HT-29 (cell line): ENCODE results near the gene AFTPH. TPM values are rescaled to one million over a fixed set of nuclear protein-coding genes. Genes with fewer than 3 reads are reported as not detected.

Experiments
- DNase-seq: peaks from one replicate; pipeline ENCODE4 v3.0.0-alpha.2; 2015; ENCODE audit warnings: low spot score
- total RNA-seq: library from RNA; depleted of rRNA; stranded (reverse); fragments of >200 nt; shearing (Covaris generic); gene quantifications from 2 replicates; pipeline ENCODE4 v1.2.3, GENCODE V29; 2014

The AFTPH gene
- total RNA-seq, 1 experiment from 2014 or later = 22.2 TPM

GRCh38 chr2:64538764-64539433 lies 14.8 kb downstream of the AFTPH start:
- DNase-seq = no peak

GRCh38 chr2:64540615-64541014 lies 16.5 kb downstream of the AFTPH start:
- DNase-seq = no peak

GRCh38 chr2:64541547-64541946 lies 17.4 kb downstream of the AFTPH start:
- no peak for DNase-seq

GRCh38 chr2:64542071-64543007 lies 18.2 kb downstream of the AFTPH start:
- peak; percentile 20 for DNase-seq

- DNase-seq = no peak
Observed at GRCh38 chr2:64543008-64543697, 19.0 kb downstream of the AFTPH start.

- DNase-seq = no peak
Observed at GRCh38 chr2:64548761-64549160, 24.6 kb downstream of the AFTPH start.

- no peak for DNase-seq
Observed at GRCh38 chr2:64550042-64550441, 25.9 kb downstream of the AFTPH start.

GRCh38 chr2:64551851-64552250 lies 27.7 kb downstream of the AFTPH start:
- no peak for DNase-seq

- no peak for DNase-seq
Observed at GRCh38 chr2:64554117-64554516, 30.0 kb downstream of the AFTPH start.

- DNase-seq = no peak
Observed at GRCh38 chr2:64558445-64559081, 34.4 kb downstream of the AFTPH start.

- DNase-seq = peak; percentile 45
Observed at GRCh38 chr2:64562148-64562784, 38.1 kb downstream of the AFTPH start.

GRCh38 chr2:64563436-64563938 lies 39.4 kb downstream of the AFTPH start:
- no peak for DNase-seq

- no peak for DNase-seq
Observed at GRCh38 chr2:64565949-64566710, 42.0 kb downstream of the AFTPH start.

- no peak for DNase-seq
Observed at GRCh38 chr2:64567473-64567872, 43.3 kb downstream of the AFTPH start.

- DNase-seq = no peak
Observed at GRCh38 chr2:64568836-64569235, 44.7 kb downstream of the AFTPH start.

GRCh38 chr2:64574871-64575270 lies 50.7 kb downstream of the AFTPH start:
- no peak for DNase-seq

GRCh38 chr2:64581018-64581417 lies 56.9 kb downstream of the AFTPH start:
- no peak for DNase-seq

GRCh38 chr2:64581777-64582539 lies 57.8 kb downstream of the AFTPH start:
- no peak for DNase-seq

- no peak for DNase-seq
Observed at GRCh38 chr2:64582774-64583340, 58.7 kb downstream of the AFTPH start.
